Peyer's patch (tissue), 4 donors: ENCODE data around the gene CACTIN. TPM values are rescaled to one million over a fixed set of nuclear protein-coding genes. Genes with fewer than 3 reads are reported as not detected.
A peak's percentile ranks its signal among the peaks of the same experiment; 100 is the strongest.

ENCODE experiments used
- DNase-seq, 3 donors: peaks; one replicate each; pipeline ENCODE4 v3.0.0-alpha.2; 2017 to 2019
- H3K27ac ChIP-seq, 4 donors: fragments of 200-600 bp; sonication (generic); one replicate each; pipeline ENCODE4 v1.5.1; 2016 to 2019
- H3K27me3 ChIP-seq, 2 donors: fragments of 200-600 bp; sonication (generic); one replicate each; pipeline ENCODE4 v1.5.1; 2019
- H3K36me3 ChIP-seq, 3 donors: fragments of 200-600 bp; sonication (generic); one replicate each; pipeline ENCODE4 v1.5.1; 2016 to 2019
- H3K4me1 ChIP-seq, 4 donors: fragments of 200-600 bp; sonication (generic); one replicate each; pipeline ENCODE4 v1.5.1; 2016 to 2019
- H3K4me3 ChIP-seq, 4 donors: fragments of 200-600 bp; sonication (generic); 1 replicate in 3 of 4; 2 replicates in 1 of 4; pipeline ENCODE4 v1.5.1; 2016 to 2019; ENCODE audit warnings: mild to moderate bottlenecking in 1 of 4
- H3K9me3 ChIP-seq, 4 donors: fragments of 200-600 bp; sonication (generic); one replicate each; pipeline ENCODE4 v1.5.1; 2016 to 2019; ENCODE audit warnings: mild to moderate bottlenecking in 1 of 4
- POLR2A ChIP-seq, 2 donors: fragments of 450-650 bp; IDR thresholded peaks; one replicate each; pipeline ENCODE4 v1.5.1; 2017; ENCODE audit warnings: antibody characterized with exemption in 2 of 2, mild to moderate bottlenecking in 2 of 2, moderate library complexity in 2 of 2
- total RNA-seq, 4 donors: library from RNA; depleted of rRNA; stranded (reverse); fragments of >200 nt; gene quantifications; one replicate each; pipeline ENCODE4 v1.1.0, GENCODE V29; 2016
- TF ChIP-seq, protein P1 (sequence below), 6 experiments: fragments of 450-650 bp in 4 of 6; fragments of 200-600 bp in 2 of 6; sonication (generic) in 1 of 6; IDR thresholded peaks; one replicate each; pipeline ENCODE4 v1.5.1; 2017 to 2019; ENCODE audit warnings: antibody characterized with exemption in 6 of 6, mild to moderate bottlenecking in 3 of 6, moderate library complexity in 1 of 6

The CACTIN gene
- total RNA-seq, 4 donors from 2014 or later: 21.2 to 60.2 (median 33.3) TPM

DNA sequence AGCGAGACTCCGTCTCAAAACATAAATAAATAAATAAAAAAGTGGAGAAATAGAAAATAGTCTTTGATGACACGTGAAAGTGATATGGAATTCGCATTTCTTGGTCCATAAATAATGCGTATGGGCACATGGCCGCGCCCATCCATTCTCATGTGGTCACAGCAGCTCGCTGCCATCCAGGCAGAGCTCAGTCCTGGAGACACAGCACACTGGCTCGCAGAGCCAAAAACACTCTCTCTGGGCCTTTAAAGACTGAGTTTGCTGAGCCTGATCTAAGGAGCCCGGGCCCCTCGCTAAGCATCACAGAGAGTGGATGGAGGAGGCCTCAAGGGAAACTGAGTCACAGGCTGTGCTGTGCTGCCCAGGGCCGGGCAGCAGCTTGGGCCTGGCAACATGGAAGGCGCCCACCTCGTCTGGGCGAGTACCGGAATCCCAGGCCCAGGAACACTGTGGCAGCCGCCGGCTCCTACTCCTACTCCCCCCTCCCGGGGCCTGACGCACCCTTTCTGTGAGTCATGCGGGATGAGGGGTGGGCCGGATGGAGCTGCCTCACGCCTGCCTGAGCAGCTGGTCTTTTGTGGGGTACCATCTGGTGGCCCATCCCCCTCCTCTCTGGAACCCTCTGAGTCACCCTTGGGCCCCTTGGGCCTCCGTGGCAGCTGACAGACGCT lies 28.9 kb upstream of the CACTIN start:
- H3K36me3 ChIP-seq: peaks cover 0 to 76% (median 0%) of the 10 kb centered on the region in 3 donors
- no peak for TF ChIP-seq POLR2A (IDR thresholded peaks at IDR 0.05)
- TF ChIP-seq, protein P1, sequence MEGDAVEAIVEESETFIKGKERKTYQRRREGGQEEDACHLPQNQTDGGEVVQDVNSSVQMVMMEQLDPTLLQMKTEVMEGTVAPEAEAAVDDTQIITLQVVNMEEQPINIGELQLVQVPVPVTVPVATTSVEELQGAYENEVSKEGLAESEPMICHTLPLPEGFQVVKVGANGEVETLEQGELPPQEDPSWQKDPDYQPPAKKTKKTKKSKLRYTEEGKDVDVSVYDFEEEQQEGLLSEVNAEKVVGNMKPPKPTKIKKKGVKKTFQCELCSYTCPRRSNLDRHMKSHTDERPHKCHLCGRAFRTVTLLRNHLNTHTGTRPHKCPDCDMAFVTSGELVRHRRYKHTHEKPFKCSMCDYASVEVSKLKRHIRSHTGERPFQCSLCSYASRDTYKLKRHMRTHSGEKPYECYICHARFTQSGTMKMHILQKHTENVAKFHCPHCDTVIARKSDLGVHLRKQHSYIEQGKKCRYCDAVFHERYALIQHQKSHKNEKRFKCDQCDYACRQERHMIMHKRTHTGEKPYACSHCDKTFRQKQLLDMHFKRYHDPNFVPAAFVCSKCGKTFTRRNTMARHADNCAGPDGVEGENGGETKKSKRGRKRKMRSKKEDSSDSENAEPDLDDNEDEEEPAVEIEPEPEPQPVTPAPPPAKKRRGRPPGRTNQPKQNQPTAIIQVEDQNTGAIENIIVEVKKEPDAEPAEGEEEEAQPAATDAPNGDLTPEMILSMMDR (IDR thresholded peaks at IDR 0.05): no peak
- no peak overlapping the region for H3K4me3 ChIP-seq
- DNase-seq: peak in 1 of 3 donors; percentile 24
- no peaks in the 10 kb centered on the region for H3K4me1 ChIP-seq
- H3K27me3 ChIP-seq: no peaks in the 10 kb centered on the region
- H3K9me3 ChIP-seq: no peaks in the 10 kb centered on the region
- H3K27ac ChIP-seq: no peak overlapping the region

DNA sequence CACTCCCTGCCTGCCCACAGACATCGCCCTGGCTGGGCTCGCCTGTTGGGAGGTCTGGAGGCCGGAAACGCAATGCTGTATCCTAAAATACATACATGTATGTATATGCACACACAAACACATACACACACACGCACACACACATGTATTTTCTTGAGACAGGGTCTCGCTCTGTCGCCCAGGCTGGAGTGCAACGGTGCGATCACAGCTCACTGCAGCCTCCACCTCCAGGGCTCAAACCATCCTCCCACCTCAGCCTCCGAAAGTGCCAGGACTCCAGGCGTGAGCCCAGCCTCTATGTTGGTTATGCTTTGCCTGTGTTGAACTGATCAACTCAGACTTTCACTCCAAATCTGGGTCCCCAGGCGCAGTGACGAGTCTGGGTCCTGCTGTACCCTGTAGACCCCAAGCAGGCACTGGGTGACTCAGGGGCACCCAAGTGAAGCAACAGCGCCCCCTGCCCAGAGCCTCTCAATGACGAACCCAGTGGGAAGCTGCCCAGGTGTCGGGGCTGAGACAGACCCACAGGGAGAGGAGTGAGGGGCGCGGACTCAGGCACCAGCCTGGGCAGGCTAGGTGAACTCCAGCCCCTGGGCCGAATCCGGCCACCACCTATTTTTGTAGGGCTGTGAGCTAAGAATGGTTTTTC lies 27.4 kb upstream of the CACTIN start:
- no peak for DNase-seq
- H3K9me3 ChIP-seq: no peaks in the 10 kb centered on the region
- TF ChIP-seq, protein P1 (IDR thresholded peaks at IDR 0.05): no peak
- TF ChIP-seq POLR2A (IDR thresholded peaks at IDR 0.05): no peak
- no peaks in the 10 kb centered on the region for H3K4me1 ChIP-seq
- no peak overlapping the region for H3K27ac ChIP-seq
- H3K4me3 ChIP-seq: no peak overlapping the region
- no peaks in the 10 kb centered on the region for H3K27me3 ChIP-seq
- H3K36me3 ChIP-seq: peaks cover 0 to 73% (median 0%) of the 10 kb centered on the region in 3 donors

DNA sequence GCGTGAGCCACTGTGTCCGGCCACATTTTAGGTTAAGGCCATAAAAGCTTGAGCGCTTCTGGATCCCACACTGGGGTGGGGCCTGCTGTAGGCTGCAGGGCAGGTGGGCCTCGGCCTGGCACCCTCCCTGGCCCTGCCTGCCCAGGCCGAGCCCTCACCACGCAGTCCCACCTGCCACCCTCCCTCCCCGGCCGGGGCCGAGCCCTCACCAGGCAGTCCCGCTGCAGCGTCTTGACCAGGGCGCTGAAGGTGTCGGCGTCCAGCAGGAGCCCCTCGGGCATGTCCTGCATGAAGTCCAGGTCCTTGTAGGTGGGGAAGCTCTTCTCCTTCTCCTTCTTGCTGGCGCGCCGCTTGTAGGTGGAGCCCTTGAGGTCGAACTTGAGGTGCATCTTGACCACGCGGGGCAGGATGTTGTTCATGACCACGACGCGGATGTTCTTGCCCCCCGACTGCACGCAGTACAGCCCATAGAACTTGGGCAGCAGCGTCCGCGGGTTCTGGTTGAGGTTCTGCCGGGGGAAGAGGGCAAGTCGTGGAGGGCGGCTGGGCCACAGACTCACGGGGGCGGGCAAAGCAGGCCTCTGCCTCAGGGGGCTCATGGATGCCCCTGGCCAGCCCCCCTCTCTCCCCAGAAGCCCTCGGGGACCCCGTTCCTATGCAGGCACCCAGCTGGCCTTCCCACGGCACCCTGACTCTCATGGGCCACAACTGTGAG lies 26.6 kb upstream of the CACTIN start:
- no peak overlapping the region for H3K27ac ChIP-seq
- H3K9me3 ChIP-seq: no peaks in the 10 kb centered on the region
- TF ChIP-seq, protein P1 (IDR thresholded peaks at IDR 0.05): no peak
- no peak for TF ChIP-seq POLR2A (IDR thresholded peaks at IDR 0.05)
- H3K36me3 ChIP-seq: peaks cover 0 to 72% (median 0%) of the 10 kb centered on the region in 3 donors
- H3K27me3 ChIP-seq: no peaks in the 10 kb centered on the region
- no peak overlapping the region for H3K4me3 ChIP-seq
- no peaks in the 10 kb centered on the region for H3K4me1 ChIP-seq
- DNase-seq: no peak

DNA sequence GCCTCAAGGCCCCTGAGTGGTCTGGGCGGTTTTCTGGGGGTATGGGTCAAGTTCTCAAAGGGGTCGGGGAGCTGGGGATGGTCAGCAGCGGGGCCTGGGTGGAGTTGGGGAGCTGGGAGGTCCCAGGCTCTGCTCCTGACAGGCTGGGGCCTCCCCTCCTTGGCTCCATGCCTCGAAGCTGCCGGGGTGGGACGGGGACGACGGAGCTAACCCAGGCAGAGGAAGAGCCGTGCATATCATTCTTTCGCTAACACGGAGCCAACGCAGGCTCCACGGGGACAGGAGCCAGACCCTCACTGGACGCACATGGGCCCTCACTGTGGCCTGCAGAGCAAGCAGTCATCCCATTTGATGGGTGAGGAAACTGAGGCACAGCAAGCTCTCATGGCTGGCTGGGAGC lies 25.8 kb upstream of the CACTIN start:
- no peaks in the 10 kb centered on the region for H3K9me3 ChIP-seq
- H3K27ac ChIP-seq: no peak overlapping the region
- H3K27me3 ChIP-seq: no peaks in the 10 kb centered on the region
- TF ChIP-seq POLR2A (IDR thresholded peaks at IDR 0.05): no peak
- TF ChIP-seq, protein P1 (IDR thresholded peaks at IDR 0.05): no peak
- peaks cover 0 to 67% (median 0%) of the 10 kb centered on the region in 3 donors for H3K36me3 ChIP-seq
- no peaks in the 10 kb centered on the region for H3K4me1 ChIP-seq
- DNase-seq: no peak
- no peak overlapping the region for H3K4me3 ChIP-seq

DNA sequence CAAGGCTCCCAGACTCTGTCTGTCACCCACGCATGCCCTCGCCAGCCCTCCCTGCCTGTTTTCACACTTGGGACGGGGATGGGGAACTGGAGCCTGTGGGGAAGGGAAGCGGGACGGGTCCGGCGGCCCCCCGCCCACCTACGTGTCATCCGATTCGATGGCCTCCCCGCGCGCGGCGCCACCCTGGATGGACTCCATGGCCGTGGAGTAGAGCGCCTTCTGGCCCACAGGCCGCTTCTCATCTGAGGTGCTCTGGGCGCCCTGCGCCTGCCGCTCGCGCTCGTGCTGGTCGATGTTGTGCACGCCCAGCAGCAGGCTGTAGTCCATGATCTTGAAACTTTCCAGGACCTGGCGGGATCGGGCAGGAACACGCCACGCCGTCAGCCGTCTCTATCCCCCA lies 25.1 kb upstream of the CACTIN start:
- peaks cover 0 to 60% (median 0%) of the 10 kb centered on the region in 3 donors for H3K36me3 ChIP-seq
- TF ChIP-seq, protein P1 (IDR thresholded peaks at IDR 0.05): no peak
- no peak for TF ChIP-seq POLR2A (IDR thresholded peaks at IDR 0.05)

More for the DNA sequence above, 25.1 kb upstream of the CACTIN start:
- no peaks in the 10 kb centered on the region for H3K4me1 ChIP-seq
- no peaks in the 10 kb centered on the region for H3K9me3 ChIP-seq
- H3K4me3 ChIP-seq: no peak overlapping the region
- no peaks in the 10 kb centered on the region for H3K27me3 ChIP-seq
- H3K27ac ChIP-seq: no peak overlapping the region
- no peak for DNase-seq
